HepG2 (cell line): ENCODE results near the gene GCN1. TPM values are rescaled to one million over a fixed set of nuclear protein-coding genes. Genes with fewer than 3 reads are reported as not detected.

Source experiments
- ATAD3A ChIP-seq: sonication (generic); formaldehyde crosslinking; IDR thresholded peaks from 2 replicates; pipeline ENCODE4 v1.4.0; 2020; ENCODE audit warnings: missing genetic modification reagents
- ATRX ChIP-seq: sonication (generic); formaldehyde crosslinking; IDR thresholded peaks from 2 replicates; pipeline ENCODE4 v1.4.0; 2020; ENCODE audit warnings: missing genetic modification reagents, borderline replicate concordance
- FOXK1 ChIP-seq: sonication (generic); formaldehyde crosslinking; IDR thresholded peaks from 2 replicates; pipeline ENCODE4 v1.4.0; 2020; ENCODE audit warnings: low read depth, missing genetic modification reagents, borderline replicate concordance
- HNRNPUL1 ChIP-seq: fragments of 200-400 bp; formaldehyde crosslinking; IDR thresholded peaks from 2 replicates; pipeline ENCODE4 v1.6.1; 2017; ENCODE audit warnings: low read depth, mild to moderate bottlenecking, low read length, moderate library complexity
- MAFK ChIP-seq, 2 experiments: IDR thresholded peaks in 1 of 2; conservative IDR thresholded peaks in 1 of 2; 2 replicates each; pipeline ENCODE4 v1.6.1; 2011; ENCODE audit warnings: improper control_type of control experiment in 2 of 2, low read length in 2 of 2
- MLLT10 ChIP-seq: sonication (generic); formaldehyde crosslinking; IDR thresholded peaks from 2 replicates; pipeline ENCODE4 v1.4.0; 2020; ENCODE audit warnings: missing genetic modification reagents
- MZF1 ChIP-seq: sonication (generic); formaldehyde crosslinking; IDR thresholded peaks from 2 replicates; pipeline ENCODE4 v1.8.1; 2023; ENCODE audit warnings: mild to moderate bottlenecking, missing genetic modification reagents, borderline replicate concordance
- NR2F2 ChIP-seq: IDR thresholded peaks from 2 replicates; pipeline ENCODE4 v1.6.1; 2012; ENCODE audit warnings: low read depth, inconsistent platforms, borderline replicate concordance
- PATZ1 ChIP-seq: sonication (generic); formaldehyde crosslinking; IDR thresholded peaks from 2 replicates; pipeline ENCODE4 v1.4.0; 2020; ENCODE audit warnings: missing genetic modification reagents
- PCBP1 ChIP-seq: fragments of 200-400 bp; formaldehyde crosslinking; IDR thresholded peaks from 2 replicates; pipeline ENCODE4 v1.6.1; 2017; ENCODE audit warnings: mild to moderate bottlenecking, low read depth, low read length, borderline replicate concordance
- RBFOX2 ChIP-seq: fragments of 200-400 bp; formaldehyde crosslinking; IDR thresholded peaks from 2 replicates; pipeline ENCODE4 v1.6.1; 2017; ENCODE audit warnings: low read depth, mild to moderate bottlenecking, low read length
- RCOR2 ChIP-seq: IDR thresholded peaks from 2 replicates; pipeline ENCODE4 v1.6.1; 2016; ENCODE audit warnings: missing biosample characterization, missing genetic modification reagents
- RFXANK ChIP-seq: IDR thresholded peaks from 2 replicates; pipeline ENCODE4 v1.6.1; 2016
- SP4 ChIP-seq: sonication (generic); formaldehyde crosslinking; IDR thresholded peaks from 2 replicates; pipeline ENCODE4 v1.8.1; 2023; ENCODE audit warnings: mild to moderate bottlenecking, missing genetic modification reagents
- ZBTB3 ChIP-seq: sonication (generic); formaldehyde crosslinking; IDR thresholded peaks from 2 replicates; pipeline ENCODE4 v1.4.0; 2020; ENCODE audit warnings: low read depth, mild to moderate bottlenecking, moderate library complexity, missing genetic modification reagents, borderline replicate concordance
- ZNF652 ChIP-seq: IDR thresholded peaks from 2 replicates; pipeline ENCODE4 v1.6.1; 2016; ENCODE audit warnings: low read depth, borderline replicate concordance
- ZSCAN21 ChIP-seq: sonication (generic); formaldehyde crosslinking; IDR thresholded peaks from 2 replicates; pipeline ENCODE4 v1.8.0; 2022; ENCODE audit warnings: mild to moderate bottlenecking, missing genetic modification reagents, moderate library complexity, borderline replicate concordance
- polyA plus RNA-seq, 8 experiments: library from polyadenylated mRNA; depleted of rRNA in 3 of 8; stranded (reverse) in 7 of 8; unstranded in 1 of 8; fragments of >200 nt; fragmentation: Illumina TruSeq in 4 of 8; extraction: Trizol in 4 of 8; gene quantifications; 2 replicates each; pipeline versions ENCODE4 v1.2.1 to v1.2.3, GENCODE V29; 2011 to 2016; ENCODE audit warnings: low read depth in 4 of 8, missing spikeins in 1 of 8, mixed read lengths in 1 of 8; ENCODE audit not compliant: insufficient read depth in 1 of 8
- total RNA-seq, 5 experiments: library from RNA; depleted of rRNA; stranded (reverse); fragments of >200 nt; fragmentation: Illumina TruSeq; extraction: Trizol; gene quantifications; 2 replicates each; pipeline ENCODE4 v1.2.3, GENCODE V29; 2016; ENCODE audit warnings: low read depth in 1 of 5
- TF ChIP-seq, protein P1 (sequence below): sonication (generic); formaldehyde crosslinking; IDR thresholded peaks from 2 replicates; pipeline ENCODE4 v1.4.0; 2020; ENCODE audit warnings: missing genetic modification reagents, borderline replicate concordance
- TF ChIP-seq, protein P2 (sequence below): sonication (generic); formaldehyde crosslinking; conservative IDR thresholded peaks from 2 replicates; pipeline ENCODE4 v1.8.0; 2022; ENCODE audit warnings: low read depth, missing genetic modification reagents
- TF ChIP-seq, protein P3 (sequence below): conservative IDR thresholded peaks from 2 replicates; pipeline ENCODE4 v1.6.1; 2018; ENCODE audit warnings: missing genetic modification reagents
- TF ChIP-seq, protein P4 (sequence below): sonication (generic); formaldehyde crosslinking; IDR thresholded peaks from 2 replicates; pipeline ENCODE4 v1.5.0; 2020; ENCODE audit warnings: mild to moderate bottlenecking, low read depth, missing genetic modification reagents, borderline replicate concordance

The GCN1 gene
- total and polyA plus RNA-seq, 2 of the 13 experiments (the other 11 are each of a cell fraction or from before 2014, with no cell fraction given): 58.2 to 83.0 TPM

DNA sequence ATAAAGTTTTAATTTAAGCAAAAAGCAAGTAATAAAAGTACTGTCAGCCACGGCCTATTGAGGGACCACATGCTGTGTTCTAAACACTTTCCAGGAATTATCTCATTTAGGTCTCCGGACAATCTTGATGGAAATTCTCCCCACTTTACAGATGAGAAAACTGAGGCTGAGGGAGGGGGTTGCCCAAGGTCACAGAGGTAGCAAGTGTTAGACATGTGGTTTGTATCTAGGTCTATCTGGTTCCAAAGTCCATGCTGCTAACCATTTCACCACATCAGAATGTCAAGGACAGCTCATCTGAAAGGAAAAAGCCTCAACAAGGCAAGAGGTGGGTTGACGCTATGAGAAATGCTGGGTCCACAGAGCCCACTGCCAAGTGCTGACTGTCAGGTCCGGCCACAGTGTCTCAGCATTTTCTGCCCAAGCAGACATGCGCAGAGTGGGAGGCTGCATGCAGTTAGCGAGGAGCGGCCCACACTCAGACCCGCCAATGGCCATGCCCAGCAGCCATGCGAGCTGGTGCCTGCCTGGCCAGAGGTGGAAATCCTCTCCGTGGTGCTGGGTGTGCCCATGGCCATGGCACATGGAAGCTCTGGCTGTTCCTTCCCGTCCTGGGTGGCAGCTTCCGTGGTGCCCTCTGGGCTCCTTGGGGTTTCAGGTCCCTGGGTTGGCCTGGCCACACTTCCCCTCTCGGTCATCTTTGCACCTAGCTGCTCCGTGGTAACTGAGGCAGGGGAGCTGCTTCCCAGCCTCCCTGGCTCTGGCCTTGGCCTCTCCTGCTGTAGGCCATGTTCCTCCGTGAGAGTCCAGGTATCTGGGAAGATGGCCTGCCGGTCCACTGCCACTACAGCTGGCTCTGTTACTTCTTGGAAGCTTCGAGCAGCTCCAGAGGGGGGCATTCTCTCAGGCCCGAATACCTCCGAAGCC is 24.4 kb upstream of the GCN1 start (continued):
- TF ChIP-seq, protein P1, sequence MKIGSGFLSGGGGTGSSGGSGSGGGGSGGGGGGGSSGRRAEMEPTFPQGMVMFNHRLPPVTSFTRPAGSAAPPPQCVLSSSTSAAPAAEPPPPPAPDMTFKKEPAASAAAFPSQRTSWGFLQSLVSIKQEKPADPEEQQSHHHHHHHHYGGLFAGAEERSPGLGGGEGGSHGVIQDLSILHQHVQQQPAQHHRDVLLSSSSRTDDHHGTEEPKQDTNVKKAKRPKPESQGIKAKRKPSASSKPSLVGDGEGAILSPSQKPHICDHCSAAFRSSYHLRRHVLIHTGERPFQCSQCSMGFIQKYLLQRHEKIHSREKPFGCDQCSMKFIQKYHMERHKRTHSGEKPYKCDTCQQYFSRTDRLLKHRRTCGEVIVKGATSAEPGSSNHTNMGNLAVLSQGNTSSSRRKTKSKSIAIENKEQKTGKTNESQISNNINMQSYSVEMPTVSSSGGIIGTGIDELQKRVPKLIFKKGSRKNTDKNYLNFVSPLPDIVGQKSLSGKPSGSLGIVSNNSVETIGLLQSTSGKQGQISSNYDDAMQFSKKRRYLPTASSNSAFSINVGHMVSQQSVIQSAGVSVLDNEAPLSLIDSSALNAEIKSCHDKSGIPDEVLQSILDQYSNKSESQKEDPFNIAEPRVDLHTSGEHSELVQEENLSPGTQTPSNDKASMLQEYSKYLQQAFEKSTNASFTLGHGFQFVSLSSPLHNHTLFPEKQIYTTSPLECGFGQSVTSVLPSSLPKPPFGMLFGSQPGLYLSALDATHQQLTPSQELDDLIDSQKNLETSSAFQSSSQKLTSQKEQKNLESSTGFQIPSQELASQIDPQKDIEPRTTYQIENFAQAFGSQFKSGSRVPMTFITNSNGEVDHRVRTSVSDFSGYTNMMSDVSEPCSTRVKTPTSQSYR (CRISPR knock-in tag): peak; percentile 66; the same call in 1 of the 2 replicates
- TF ChIP-seq MZF1 (CRISPR knock-in tag) (no peak), PCBP1 (no peak), FOXK1 (CRISPR knock-in tag) (no peak), ATRX (CRISPR knock-in tag) (no peak), SP4 (CRISPR knock-in tag) (no peak), MAFK (conservative IDR thresholded peaks at IDR 0.05 in 1 of 2, IDR thresholded peaks at IDR 0.05 in 1 of 2; ENCODE audit: low read length in 2 of 2) (peak in 1 of 2 experiments; percentile 23; a peak in 1 of 4 replicates), MLLT10 (CRISPR knock-in tag) (no peak), HNRNPUL1 (no peak), ZSCAN21 (CRISPR knock-in tag) (no peak), NR2F2 (no peak), PATZ1 (CRISPR knock-in tag) (no peak), RFXANK (no peak), ZBTB3 (CRISPR knock-in tag) (no peak), ATAD3A (CRISPR knock-in tag) (no peak), ZNF652 (CRISPR knock-in tag) (no peak), RBFOX2 (no peak), RCOR2 (CRISPR knock-in tag) (peak; percentile 97)
- TF ChIP-seq, protein P2, sequence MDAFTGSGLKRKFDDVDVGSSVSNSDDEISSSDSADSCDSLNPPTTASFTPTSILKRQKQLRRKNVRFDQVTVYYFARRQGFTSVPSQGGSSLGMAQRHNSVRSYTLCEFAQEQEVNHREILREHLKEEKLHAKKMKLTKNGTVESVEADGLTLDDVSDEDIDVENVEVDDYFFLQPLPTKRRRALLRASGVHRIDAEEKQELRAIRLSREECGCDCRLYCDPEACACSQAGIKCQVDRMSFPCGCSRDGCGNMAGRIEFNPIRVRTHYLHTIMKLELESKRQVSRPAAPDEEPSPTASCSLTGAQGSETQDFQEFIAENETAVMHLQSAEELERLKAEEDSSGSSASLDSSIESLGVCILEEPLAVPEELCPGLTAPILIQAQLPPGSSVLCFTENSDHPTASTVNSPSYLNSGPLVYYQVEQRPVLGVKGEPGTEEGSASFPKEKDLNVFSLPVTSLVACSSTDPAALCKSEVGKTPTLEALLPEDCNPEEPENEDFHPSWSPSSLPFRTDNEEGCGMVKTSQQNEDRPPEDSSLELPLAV (CRISPR knock-in tag): no peak
- TF ChIP-seq, protein P3, sequence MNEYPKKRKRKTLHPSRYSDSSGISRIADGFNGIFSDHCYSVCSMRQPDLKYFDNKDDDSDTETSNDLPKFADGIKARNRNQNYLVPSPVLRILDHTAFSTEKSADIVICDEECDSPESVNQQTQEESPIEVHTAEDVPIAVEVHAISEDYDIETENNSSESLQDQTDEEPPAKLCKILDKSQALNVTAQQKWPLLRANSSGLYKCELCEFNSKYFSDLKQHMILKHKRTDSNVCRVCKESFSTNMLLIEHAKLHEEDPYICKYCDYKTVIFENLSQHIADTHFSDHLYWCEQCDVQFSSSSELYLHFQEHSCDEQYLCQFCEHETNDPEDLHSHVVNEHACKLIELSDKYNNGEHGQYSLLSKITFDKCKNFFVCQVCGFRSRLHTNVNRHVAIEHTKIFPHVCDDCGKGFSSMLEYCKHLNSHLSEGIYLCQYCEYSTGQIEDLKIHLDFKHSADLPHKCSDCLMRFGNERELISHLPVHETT (CRISPR knock-in tag): no peak
- TF ChIP-seq, protein P4, sequence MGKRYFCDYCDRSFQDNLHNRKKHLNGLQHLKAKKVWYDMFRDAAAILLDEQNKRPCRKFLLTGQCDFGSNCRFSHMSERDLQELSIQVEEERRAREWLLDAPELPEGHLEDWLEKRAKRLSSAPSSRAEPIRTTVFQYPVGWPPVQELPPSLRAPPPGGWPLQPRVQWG (CRISPR knock-in tag): no peak
